ENCODE data around the gene MCUB. TPM values are rescaled to one million over a fixed set of nuclear protein-coding genes. Genes with fewer than 3 reads are reported as not detected.
A peak's percentile ranks its signal among the peaks of the same experiment; 100 is the strongest.
"Not testable (repeated sequence)": the region's sequence is repeated elsewhere in the genome, so short reads cannot be mapped to it uniquely, and the experiment has no call there.

Gene MCUB
- polyA plus RNA-seq, 1 donor = 10.7 TPM

- not testable (repeated sequence) for DNase-seq
Measured at GRCh38 chr4:109678925-109679324, 118.9 kb downstream of the MCUB start.

DNA sequence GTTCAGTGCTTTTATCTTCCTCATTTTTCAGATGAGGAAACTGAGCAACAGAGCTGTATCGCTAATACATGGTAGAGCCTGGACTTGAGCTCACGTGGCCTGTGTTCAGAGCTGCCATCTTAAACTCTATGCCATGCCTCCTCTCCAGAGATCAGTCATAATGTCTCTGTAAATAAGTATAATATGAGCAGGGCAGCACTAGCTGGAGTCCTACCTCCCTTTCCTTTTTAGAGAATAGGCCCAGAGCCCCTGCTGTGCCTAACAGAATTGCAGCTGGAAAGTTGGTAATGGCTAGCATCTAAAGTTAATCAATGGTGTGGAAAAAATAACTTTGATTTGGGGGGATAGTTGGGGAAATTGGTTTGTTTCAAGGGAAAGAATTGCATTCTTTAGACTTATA lies 122.8 kb downstream of the MCUB start:
- no peak for DNase-seq

- DNase-seq = no peak
Measured at GRCh38 chr4:109683621-109684253, 123.7 kb downstream of the MCUB start.

DNA sequence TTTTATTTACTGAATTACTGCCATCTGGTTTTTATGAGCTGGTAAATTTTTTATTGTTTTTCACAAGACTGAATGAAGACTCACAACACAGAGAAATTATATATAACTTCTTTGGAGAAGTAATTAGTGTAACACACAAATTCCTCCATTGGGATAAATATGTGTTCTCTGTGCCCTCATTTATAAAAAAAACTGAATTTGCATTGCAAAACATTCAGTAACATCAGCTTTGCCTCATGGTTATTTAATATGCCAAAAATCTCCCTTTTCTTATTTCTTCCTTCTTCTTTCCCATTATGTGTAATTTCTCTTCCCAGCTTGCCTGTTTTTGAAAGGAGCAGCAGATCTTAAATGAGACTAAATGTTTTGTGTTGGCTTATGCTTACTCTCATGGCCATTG lies 124.7 kb downstream of the MCUB start:
- DNase-seq = no peak

DNA sequence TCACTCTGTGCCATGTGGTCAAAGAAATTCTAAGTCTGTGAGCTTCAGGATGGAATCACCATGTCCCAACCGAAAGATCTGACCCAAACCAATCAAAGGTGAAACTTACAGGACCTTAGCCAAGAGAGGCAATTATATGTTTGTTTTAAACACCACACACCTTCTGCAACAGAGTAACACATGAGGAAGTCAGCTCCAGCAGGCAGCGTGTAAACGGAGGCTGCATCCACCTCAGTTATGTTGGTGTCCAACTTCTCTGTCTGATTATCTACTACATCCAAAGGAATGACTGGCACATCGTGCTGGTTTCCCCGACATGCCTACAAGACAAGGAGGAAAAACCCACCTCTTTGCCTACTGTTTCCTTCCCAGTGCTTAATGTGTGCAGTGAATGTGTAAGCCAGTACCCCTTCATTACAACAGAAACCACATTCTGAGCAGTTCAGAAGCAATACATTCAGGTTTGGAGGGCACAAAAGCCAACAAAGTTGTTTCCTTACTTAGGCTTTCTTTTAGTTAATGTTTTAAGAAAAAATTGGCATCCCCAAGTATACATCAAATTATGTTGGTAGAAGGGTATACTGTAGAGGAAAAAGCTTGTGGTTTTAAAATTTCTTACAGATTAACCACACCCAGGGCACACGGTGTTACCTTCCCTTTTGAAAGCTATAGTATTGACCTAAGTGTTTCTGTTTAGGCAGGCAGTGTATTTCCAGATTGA lies 130.8 kb downstream of the MCUB start:
- no peak for DNase-seq

DNA sequence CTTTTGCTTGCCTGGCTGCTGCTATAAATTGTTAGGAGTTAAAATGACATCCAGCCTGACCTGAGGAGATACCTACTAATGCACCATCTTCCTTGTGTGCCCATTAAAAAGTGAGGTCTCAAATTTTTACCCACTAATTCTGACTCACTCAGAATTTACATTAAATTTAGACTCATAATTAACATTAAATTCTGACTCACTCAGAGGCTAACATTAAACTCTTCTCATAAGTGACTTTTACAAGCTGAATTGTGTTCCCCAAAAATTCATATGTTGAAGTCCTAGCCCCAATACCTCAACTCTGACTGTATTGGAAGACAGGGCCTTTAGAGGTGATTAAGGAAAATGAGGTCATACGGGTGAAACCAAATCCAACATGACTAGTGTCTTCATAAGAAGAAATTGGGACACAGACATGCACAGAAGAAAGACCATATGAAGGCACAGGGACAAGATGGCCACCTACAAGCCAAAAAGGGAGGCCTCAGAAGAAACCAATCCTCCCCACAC lies 131.4 kb downstream of the MCUB start:
- DNase-seq = no peak

DNA sequence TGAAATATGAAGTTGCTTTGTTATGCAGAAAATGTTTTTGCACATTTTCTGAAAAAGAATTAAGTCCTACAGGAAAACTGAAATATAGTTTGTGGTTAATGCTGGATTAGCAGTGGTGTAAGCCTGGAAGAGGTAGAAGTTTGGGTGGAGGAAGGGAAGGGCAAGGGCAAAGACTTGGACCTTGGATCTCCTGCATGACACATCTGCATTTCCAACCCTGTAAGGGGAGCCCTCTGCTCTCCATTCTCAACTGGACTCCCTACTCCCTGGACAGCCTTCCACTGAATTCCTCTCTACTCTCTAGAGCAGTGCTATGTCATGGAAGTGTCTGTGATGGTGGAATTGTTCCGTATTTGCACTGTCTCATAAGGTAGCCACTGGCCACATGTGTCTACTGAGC lies 138.6 kb downstream of the MCUB start:
- no peak for DNase-seq

GRCh38 chr4:109699553-109700225 lies 139.6 kb downstream of the MCUB start:
- no peak for DNase-seq

GRCh38 chr4:109701566-109702410 lies 141.7 kb downstream of the MCUB start:
- peak; percentile 27 for DNase-seq

GRCh38 chr4:109702950-109703663 lies 143.1 kb downstream of the MCUB start, which contains the start of gene CASP6:
Gene CASP6 (minus strand): TSS chr4:109703445. CDS start chr4:109703395, 50 bp downstream.
- peak; percentile 79 for DNase-seq

GRCh38 chr4:109703664-109704361 lies 143.8 kb downstream of the MCUB start:
- DNase-seq = peak; percentile 40

DNA sequence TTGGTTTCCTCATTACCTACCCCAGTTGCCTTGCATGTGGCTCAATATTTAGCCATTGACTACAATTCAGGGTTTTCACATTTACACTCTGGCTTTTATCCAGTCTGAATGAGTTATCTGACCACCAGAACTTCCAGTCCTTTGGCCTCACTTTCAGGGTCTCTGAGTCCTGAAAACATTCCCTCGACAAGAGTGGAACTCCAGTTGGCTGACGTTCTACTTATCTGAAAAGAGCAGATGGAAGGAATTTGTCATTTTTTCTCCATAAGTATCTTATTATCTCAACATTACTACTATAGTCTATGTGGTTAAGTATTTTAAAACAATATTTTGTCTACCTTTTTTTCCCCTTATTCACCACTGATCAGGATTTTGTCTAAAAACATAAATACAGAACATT lies 148.4 kb downstream of the MCUB start:
- no peak for DNase-seq

- DNase-seq = no peak
Measured at GRCh38 chr4:109708990-109709389, 148.9 kb downstream of the MCUB start.

GRCh38 chr4:109713500-109713899 lies 153.5 kb downstream of the MCUB start:
- DNase-seq = no peak

- DNase-seq = no peak
Measured at GRCh38 chr4:109718759-109719158, 158.7 kb downstream of the MCUB start.

GRCh38 chr4:109719604-109720003 lies 159.6 kb downstream of the MCUB start:
- no peak for DNase-seq

- no peak for DNase-seq
Measured at GRCh38 chr4:109721033-109721432, 161.0 kb downstream of the MCUB start.

- DNase-seq = no peak
Measured at GRCh38 chr4:109722357-109722756, 162.3 kb downstream of the MCUB start.

GRCh38 chr4:109723110-109723509 lies 163.1 kb downstream of the MCUB start:
- no peak for DNase-seq

GRCh38 chr4:109728385-109728784 lies 168.3 kb downstream of the MCUB start:
- DNase-seq = no peak
